ENCODE results near the gene ST6GAL1. TPM values are rescaled to one million over a fixed set of nuclear protein-coding genes. Genes with fewer than 3 reads are reported as not detected.

Gene ST6GAL1
- total RNA-seq, 1 experiment from 2014 or later = 3.3 TPM

GRCh38 chr3:187074846-187075245 lies 144.5 kb downstream of the ST6GAL1 start:
- Histone ChIP-seq H3K9me3 (ENCODE audit: control insufficient read depth, insufficient read depth, low read depth, low read length) (no peaks in the 10 kb centered on the region), H3K27ac (ENCODE audit: low read length) (no peak overlapping the region), H3K4me3 (ENCODE audit: low read depth in 2 of 2, low read length in 2 of 2) (no peak overlapping the region), H3K4me1 (ENCODE audit: control insufficient read depth, insufficient read depth, low read length) (no peaks in the 10 kb centered on the region), H3K36me3 (ENCODE audit: control insufficient read depth, insufficient read depth, low read length) (no peaks in the 10 kb centered on the region), H3K27me3 (ENCODE audit: control insufficient read depth, insufficient read depth, low read length) (no peaks in the 10 kb centered on the region)
- intact Hi-C loops (cut with micrococcal nuclease; ENCODE audit: unreplicated experiment) (no loop called here), in situ Hi-C loops (cut with HindIII; ENCODE audit: low pct_unique_long_range_greater_than_20kb, low sequenced_read_pairs) (no loop called here)
- TF ChIP-seq SIN3A (IDR thresholded peaks at IDR 0.05; ENCODE audit: borderline replicate concordance, insufficient read depth, low read depth, low read length) (no peak), TCF7L2 (IDR thresholded peaks at IDR 0.05; ENCODE audit: low read depth, low read length) (no peak), CTCF (IDR thresholded peaks at IDR 0.05) (no peak), REST (IDR thresholded peaks at IDR 0.05; ENCODE audit: insufficient read depth in 1 of 2, low read depth in 2 of 2, low read length in 1 of 2) (no peak), POLR2AphosphoS5 (IDR thresholded peaks at IDR 0.05; ENCODE audit: low read depth, low read length) (no peak)
- BruUV-seq (replicated peaks) = no TSS peak
- ChIA-PET POLR2A (no interaction called here), CTCF (no interaction called here)
- no peak for DNase-seq (ENCODE audit: low read depth, low spot score)
- ATAC-seq = no peak

GRCh38 chr3:187076297-187076696 lies 146.0 kb downstream of the ST6GAL1 start:
- ChIA-PET CTCF (no interaction called here), POLR2A (no interaction called here)
- no peaks in the 10 kb centered on the region for H3K4me1 ChIP-seq (ENCODE audit: control insufficient read depth, insufficient read depth, low read length)
- ATAC-seq = no peak
- intact Hi-C loops (cut with micrococcal nuclease; ENCODE audit: unreplicated experiment) = no loop called here
- no peak overlapping the region for H3K27ac ChIP-seq (ENCODE audit: low read length)
- no peaks in the 10 kb centered on the region for H3K27me3 ChIP-seq (ENCODE audit: control insufficient read depth, insufficient read depth, low read length)
- H3K36me3 ChIP-seq (ENCODE audit: control insufficient read depth, insufficient read depth, low read length) = no peaks in the 10 kb centered on the region
- H3K9me3 ChIP-seq (ENCODE audit: control insufficient read depth, insufficient read depth, low read depth, low read length) = no peaks in the 10 kb centered on the region
- TF ChIP-seq SIN3A (IDR thresholded peaks at IDR 0.05; ENCODE audit: borderline replicate concordance, insufficient read depth, low read depth, low read length) (no peak), TCF7L2 (IDR thresholded peaks at IDR 0.05; ENCODE audit: low read depth, low read length) (no peak), CTCF (IDR thresholded peaks at IDR 0.05) (no peak), POLR2AphosphoS5 (IDR thresholded peaks at IDR 0.05; ENCODE audit: low read depth, low read length) (no peak), REST (IDR thresholded peaks at IDR 0.05; ENCODE audit: insufficient read depth in 1 of 2, low read depth in 2 of 2, low read length in 1 of 2) (no peak)
- no peak overlapping the region for H3K4me3 ChIP-seq (ENCODE audit: low read depth in 2 of 2, low read length in 2 of 2)
- DNase-seq (ENCODE audit: low read depth, low spot score) = no peak
- in situ Hi-C loops (cut with HindIII; ENCODE audit: low pct_unique_long_range_greater_than_20kb, low sequenced_read_pairs) = no loop called here
- no TSS peak for BruUV-seq (replicated peaks)
